B cell (primary cell): ENCODE results near the gene C3.

Experiments
- EZH2 ChIP-seq: IDR thresholded peaks from 2 replicates; pipeline ENCODE4 v1.6.1; 2012; ENCODE audit warnings: borderline replicate concordance, low read depth, mild to moderate bottlenecking, moderate library complexity, low read length; ENCODE audit not compliant: insufficient read depth, poor library complexity, severe bottlenecking
- TF ChIP-seq, protein P1 (sequence below): fragments of 200-600 bp; IDR thresholded peaks from one replicate; pipeline ENCODE4 v1.8.0; 2022; ENCODE audit warnings: antibody characterized with exemption, mild to moderate bottlenecking

DNA sequence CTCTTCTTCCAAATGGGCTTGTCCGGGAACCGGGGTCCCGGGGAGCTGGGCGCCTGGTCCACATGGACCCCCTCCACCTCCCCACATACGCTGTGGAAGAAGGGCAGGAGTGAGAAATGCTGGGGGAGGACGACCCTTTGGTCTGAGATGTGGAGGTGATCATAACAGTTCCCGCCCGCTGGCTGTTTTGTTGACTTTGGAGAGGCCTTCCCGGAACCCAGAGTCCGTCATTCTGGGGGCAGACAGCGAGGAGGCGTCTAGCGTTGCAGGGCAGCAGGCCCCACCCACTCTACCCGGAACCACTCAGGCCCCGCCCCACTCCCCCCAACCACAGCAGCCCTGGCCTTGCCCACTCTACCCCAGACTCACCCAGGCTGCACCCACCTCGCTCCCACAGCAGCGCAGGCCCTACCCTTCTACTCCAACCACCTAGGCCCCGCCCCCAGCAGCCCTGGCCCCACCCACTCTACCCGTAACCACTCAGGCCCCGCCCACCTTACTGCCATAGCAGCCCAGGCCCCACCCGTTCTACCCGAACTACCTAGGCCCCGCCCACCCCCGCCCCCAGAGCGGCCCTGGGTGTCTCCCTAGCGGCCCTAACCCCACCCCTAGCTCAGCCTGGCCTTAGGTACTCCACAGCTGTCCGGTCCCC lies 9.8 kb upstream of the C3 start:
- TF ChIP-seq, protein P1, sequence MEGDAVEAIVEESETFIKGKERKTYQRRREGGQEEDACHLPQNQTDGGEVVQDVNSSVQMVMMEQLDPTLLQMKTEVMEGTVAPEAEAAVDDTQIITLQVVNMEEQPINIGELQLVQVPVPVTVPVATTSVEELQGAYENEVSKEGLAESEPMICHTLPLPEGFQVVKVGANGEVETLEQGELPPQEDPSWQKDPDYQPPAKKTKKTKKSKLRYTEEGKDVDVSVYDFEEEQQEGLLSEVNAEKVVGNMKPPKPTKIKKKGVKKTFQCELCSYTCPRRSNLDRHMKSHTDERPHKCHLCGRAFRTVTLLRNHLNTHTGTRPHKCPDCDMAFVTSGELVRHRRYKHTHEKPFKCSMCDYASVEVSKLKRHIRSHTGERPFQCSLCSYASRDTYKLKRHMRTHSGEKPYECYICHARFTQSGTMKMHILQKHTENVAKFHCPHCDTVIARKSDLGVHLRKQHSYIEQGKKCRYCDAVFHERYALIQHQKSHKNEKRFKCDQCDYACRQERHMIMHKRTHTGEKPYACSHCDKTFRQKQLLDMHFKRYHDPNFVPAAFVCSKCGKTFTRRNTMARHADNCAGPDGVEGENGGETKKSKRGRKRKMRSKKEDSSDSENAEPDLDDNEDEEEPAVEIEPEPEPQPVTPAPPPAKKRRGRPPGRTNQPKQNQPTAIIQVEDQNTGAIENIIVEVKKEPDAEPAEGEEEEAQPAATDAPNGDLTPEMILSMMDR, result no peak
- no peak for TF ChIP-seq EZH2
